HG02798 (cell line): ENCODE results near the gene OR4C5.
"Not testable (repeated sequence)": the region's sequence is repeated elsewhere in the genome, so short reads cannot be mapped to it uniquely, and the experiment has no call there.

Source experiments
- ATAC-seq: cut with Tn5 transposase; IDR thresholded peaks from one replicate; pipeline ENCODE4 v1.9.1; 2021; ENCODE audit warnings: mild to moderate bottlenecking; ENCODE audit not compliant: unreplicated experiment, poor library complexity

Gene OR4C5

DNA sequence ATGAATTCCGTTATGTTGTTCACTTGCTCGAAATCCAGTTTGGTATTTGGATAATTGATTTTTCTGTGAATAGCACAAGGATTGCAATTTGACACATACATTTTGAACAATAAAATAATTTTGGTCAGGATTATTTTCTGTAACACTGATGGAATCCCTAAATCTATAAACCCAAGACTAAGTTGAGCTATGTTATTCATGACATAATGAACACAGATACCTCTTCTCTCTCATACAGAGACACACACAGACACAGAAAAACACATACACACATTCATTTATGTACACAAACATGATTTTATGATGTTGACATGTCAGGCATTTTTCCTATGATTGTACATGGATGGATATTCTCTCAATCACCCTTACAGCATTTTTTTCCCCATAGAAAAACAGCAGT lies at the start of gene OR4C5:
TSS of gene OR4C5 (minus strand) at position 101 of the 400 bp plus-strand sequence. CDS start at position 101, 0 bp downstream.
- no peak for ATAC-seq

DNA sequence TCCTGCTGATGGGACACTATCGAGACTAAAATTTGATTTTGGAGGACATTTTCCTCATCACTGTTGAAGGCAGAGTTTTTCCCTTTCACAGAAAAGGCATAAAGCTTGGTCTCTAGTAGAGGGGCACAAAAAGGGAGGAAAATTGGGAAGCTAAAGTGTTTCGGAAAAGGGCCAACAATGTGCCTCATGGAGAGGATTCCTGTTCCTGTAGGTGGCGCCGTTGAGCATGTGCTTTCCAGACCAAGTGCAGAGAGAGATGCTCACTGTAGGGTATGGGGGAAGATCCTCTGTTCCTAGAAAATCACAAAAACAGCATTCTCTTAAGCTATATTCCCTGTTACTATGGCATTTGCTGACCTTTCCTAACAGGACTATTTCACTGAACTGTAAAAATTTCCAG lies 18.4 kb upstream of the OR4C5 start:
- ATAC-seq = no peak

DNA sequence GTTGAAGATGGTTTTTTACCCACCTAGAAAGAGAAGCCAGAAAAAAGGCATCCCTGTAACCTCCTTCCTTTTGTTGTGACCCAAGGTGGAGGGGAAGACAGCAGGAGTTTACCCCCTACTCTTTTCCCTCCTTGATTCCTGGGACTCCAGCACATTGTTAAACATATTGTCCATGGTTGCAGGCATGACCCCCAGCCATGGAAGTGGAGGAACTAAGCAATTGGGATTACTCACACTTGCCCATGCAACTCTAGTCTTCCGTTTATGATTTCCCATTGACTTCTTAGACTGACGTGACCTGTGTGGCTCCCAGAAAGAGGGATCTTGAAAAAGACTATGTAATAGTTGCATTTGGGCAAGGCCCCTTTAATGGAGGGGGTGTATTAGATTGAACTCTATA lies 17.9 kb upstream of the OR4C5 start:
- ATAC-seq = not testable (repeated sequence)

DNA sequence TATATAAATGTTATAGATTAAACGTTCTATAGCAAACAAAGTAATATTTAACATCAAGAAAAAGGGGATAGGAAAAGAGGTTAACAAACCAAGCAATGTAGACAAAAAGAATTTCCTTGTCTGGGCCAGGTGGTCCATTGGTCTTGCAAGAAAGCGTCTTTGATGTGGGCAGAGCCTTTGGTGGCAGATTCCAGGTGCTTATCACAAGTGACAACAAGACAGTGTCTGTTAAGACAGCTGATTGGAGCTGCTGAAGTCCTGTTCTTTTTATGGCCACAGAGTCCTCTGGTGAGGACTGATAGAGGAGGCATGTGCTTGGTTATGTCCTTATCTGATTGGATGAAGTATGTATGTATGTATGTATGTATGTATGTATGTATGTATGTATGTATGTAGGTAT lies 5.0 kb downstream of the OR4C5 start:
- ATAC-seq = not testable (repeated sequence)

DNA sequence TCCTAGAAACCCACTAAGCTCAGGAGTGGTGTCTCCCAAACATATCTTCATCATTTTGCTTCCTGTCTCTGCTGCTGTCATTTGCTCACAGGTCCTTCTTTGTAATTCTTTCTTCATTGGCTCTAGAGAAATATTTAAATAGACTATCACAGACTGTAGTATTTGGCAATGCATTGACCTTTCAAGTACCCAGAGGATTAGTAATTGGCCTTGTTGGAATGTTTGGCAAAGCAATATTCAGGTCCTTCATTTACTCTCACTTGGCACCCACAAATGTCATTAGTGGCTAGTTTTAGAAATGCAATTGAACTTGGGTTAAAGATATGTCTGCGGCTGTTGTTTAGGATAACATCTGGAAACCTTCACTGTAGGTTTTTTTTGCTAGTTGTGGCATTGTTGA lies 11.6 kb downstream of the OR4C5 start:
- no peak for ATAC-seq

DNA sequence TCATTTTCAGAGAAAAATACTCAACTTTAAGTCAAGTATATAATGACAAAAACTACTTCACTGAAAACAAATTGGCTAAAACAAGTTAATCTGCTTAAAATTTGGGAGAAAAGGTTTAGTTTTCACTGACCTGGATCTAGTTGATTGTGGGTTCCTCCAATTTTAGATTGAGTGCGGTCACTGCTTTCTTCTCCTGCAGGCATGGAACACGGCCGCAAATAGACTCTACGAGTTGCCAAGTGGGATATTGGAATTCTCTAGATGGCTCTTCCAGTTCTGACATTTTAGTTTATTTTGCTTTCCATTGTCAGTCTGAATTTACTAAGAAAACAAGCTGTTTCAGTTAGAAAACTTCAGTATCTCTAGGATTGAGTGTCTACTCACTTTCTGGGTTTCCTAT lies 12.3 kb downstream of the OR4C5 start:
- no peak for ATAC-seq

DNA sequence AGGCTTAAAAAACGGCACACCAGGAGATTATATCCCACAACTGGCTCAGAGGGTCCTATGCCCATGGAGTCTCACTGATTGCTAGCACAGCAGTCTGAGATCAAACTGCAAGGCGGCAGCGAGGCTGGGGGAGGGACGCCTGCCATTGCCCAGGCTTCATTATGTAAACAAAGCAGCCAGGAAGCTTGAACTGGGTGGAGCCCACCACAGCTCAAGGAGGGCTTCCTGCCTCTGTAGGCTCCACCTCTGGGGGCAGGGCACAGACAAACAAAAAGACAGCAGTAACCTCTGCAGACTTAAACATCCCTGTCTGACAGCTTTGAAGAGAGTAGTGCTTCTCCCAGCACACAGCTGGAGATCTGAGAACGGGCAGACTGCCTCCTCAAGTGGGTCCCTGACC lies 20.0 kb downstream of the OR4C5 start:
- not testable (repeated sequence) for ATAC-seq

DNA sequence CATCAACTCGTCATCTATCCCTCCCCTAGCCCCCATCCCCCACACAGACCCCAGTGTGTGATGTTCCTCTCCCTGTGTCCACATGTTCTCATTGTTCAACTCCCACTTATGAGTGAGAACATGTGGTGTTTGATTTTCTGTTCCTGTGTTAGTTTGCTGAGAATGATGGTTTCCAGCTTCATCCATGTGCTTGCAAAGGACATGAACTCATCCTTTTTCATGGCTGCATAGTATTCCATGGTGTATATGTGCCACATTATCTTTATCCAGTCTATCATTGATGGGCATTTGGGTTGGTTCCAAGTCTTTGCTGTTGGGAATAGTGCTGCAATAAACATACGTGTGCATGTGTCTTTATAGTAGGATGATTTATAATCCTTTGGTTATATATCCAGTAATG lies 23.8 kb downstream of the OR4C5 start:
- not testable (repeated sequence) for ATAC-seq

DNA sequence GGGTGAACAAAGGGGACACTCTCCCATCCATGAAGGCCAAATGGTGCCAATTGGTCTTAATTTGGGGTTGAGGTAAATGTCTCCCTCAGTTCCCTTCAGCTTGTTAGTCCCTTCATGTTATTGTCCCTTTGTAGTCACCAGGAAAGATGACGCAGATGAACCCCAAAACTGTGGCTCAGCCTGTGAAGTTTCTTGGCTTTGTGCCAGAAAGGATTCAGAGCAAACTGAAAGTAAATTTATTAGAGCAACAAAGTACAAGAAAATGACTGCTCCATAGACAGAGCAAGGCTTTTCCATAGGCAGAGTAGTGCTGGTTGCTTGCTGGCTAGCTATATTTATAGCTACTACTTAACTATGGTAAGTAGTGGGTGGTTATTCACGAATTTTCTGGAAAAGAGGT lies 24.8 kb downstream of the OR4C5 start:
- no peak for ATAC-seq

DNA sequence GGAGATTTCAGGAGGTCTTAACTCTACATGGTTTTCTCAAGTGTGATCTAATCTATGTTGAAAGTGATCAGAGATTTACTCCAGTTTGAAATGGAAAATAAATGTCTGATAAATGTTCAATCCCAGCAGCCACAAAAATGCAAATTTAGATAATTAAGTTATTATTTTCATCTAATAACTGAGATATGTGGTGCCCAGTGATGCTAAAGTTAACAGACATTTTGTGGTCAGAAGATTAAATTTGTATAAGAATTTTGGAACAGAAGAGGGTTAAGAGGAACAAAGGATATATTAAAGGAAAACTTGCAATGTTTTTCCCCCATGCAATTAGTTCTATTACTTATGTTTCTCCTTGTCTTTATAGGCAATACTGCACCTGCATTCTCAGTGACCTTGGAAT lies 41.6 kb downstream of the OR4C5 start, which contains the start of gene OR4C3:
TSS of gene OR4C3 (plus strand) at position 301 of the 400 bp plus-strand sequence. CDS start 102 bp downstream, outside the sequence.
- ATAC-seq = not testable (repeated sequence)

DNA sequence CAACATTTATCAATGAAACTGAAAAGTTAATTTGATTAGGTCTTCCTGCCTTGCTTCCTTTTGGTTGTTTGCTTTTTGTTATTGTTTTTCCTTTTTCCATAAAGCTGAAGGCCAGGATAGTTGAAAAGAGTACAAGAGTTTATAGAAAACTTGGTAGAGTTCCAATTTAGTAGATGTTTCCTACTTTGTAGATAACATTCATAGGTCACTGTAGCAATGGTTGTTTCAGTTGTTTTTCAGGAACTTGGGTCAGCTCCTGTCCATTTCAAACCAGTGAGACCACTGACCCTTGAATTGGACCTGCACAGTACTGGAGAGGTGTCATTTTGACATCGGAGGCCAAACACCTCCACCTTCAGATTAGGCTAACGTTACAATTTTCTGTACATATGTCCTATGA lies 46.5 kb downstream of the OR4C5 start:
- ATAC-seq = not testable (repeated sequence)
